Measurements from ENCODE around the gene CHTF18. TPM values are rescaled to one million over a fixed set of nuclear protein-coding genes. Genes with fewer than 3 reads are reported as not detected.

The CHTF18 gene
- total and polyA plus RNA-seq, 2 donors (not counting 3 experiments of a cell fraction or from before 2014, with no cell fraction given) = 33.0 to 69.5 TPM

DNA sequence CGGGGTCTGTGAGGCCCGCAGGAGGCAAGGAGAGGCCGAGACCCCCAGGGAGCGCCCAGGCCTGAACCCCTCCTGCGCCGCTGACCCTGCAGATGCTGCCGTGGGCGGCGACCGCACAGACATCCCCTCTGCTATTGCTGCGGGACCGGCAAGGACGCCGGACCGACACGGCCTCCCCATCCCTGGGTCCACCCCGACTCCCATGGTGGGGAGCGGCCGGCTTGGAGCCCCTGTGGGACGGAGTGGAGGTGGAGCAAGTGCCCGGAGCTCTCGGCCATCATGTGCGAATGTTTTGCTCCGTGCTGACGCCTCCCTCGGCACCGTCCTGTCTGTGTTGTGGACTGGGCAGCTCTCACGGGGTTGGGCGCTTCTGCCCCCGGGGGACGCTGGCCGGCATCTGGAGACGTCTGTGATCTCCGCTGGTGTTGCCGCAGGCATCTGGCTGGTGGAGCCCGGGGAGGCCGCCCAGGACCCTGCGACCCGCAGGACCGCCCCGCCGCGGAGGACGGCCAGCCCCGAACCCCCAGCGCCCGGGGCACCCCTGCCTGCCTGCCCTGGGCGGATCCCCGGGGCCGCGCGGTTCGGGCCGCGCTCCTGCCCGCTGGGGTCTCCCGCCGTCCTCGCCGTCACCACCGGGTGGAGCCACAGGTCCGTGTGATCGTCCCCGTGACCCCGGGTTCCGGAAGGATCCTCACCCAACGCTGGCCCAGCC is 24.9 kb downstream of the CHTF18 start:
- no peaks in the 10 kb centered on the region for H4K20me1 ChIP-seq (replicated peaks; ENCODE audit: control insufficient read depth, extremely low read depth, insufficient read depth, low read length)
- H3K9ac ChIP-seq (replicated peaks; ENCODE audit: extremely low read depth, insufficient read depth, low read length) = no peak overlapping the region
- no TSS peak for BruUV-seq (replicated peaks)
- ChIA-PET POLR2A (no interaction called here), CTCF (interaction anchor here (1.2 kb wide), 1 partner anchor 243 kb away, joined by 6 read pairs; no protein-coding TSS in a partner anchor)
- no peaks in the 10 kb centered on the region for H3K9me1 ChIP-seq (replicated peaks; ENCODE audit: control insufficient read depth, extremely low read depth, insufficient read depth, low read length)
- dilution Hi-C loops (cut with MboI; ENCODE audit: extremely low pct_ligation_motif_present, low sequenced_read_pairs) = no loop called here
- DNase-seq (ENCODE audit: low read depth, low spot score) (no peak), FAIRE-seq (no peak)
- H3K27ac ChIP-seq (ENCODE audit: insufficient read depth, low read depth, low read length) = no peak overlapping the region
- no peak overlapping the region for H3K4me3 ChIP-seq (replicated peaks in 1 of 3; ENCODE audit: insufficient read depth in 1 of 3, low read depth in 1 of 3, low read length in 3 of 3)
- H3K4me2 ChIP-seq (ENCODE audit: insufficient read depth, low read length) = no peak overlapping the region
- no peak overlapping the region for H2AFZ ChIP-seq (ENCODE audit: low read depth, low read length)
- no peaks in the 10 kb centered on the region for H3K79me2 ChIP-seq (ENCODE audit: control insufficient read depth, insufficient read depth, low read length)
- no peak for TF ChIP-seq JUN (IDR thresholded peaks at IDR 0.05; ENCODE audit: borderline replicate concordance, insufficient read depth, insufficient read length, low read depth)
- TF ChIP-seq POLR2A (IDR thresholded peaks at IDR 0.05; ENCODE audit: low read depth, low read length) = no peak
- no peak for TF ChIP-seq GATA2 (IDR thresholded peaks at IDR 0.05; ENCODE audit: insufficient read depth, insufficient read length, low read depth, low read length)
- TF ChIP-seq, protein P1, sequence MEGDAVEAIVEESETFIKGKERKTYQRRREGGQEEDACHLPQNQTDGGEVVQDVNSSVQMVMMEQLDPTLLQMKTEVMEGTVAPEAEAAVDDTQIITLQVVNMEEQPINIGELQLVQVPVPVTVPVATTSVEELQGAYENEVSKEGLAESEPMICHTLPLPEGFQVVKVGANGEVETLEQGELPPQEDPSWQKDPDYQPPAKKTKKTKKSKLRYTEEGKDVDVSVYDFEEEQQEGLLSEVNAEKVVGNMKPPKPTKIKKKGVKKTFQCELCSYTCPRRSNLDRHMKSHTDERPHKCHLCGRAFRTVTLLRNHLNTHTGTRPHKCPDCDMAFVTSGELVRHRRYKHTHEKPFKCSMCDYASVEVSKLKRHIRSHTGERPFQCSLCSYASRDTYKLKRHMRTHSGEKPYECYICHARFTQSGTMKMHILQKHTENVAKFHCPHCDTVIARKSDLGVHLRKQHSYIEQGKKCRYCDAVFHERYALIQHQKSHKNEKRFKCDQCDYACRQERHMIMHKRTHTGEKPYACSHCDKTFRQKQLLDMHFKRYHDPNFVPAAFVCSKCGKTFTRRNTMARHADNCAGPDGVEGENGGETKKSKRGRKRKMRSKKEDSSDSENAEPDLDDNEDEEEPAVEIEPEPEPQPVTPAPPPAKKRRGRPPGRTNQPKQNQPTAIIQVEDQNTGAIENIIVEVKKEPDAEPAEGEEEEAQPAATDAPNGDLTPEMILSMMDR (IDR thresholded peaks at IDR 0.05; ENCODE audit: extremely low read depth in 1 of 2, insufficient read depth in 1 of 2, low read depth in 1 of 2, low read length in 2 of 2) = peak; percentile 49 to 67
- TF ChIP-seq, protein P2, sequence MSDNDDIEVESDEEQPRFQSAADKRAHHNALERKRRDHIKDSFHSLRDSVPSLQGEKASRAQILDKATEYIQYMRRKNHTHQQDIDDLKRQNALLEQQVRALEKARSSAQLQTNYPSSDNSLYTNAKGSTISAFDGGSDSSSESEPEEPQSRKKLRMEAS (IDR thresholded peaks at IDR 0.05; ENCODE audit: insufficient read depth, insufficient read length) = no peak
- no peak for TF ChIP-seq FOS (IDR thresholded peaks at IDR 0.05; ENCODE audit: borderline replicate concordance, insufficient read depth, low read length)
- no peak for TF ChIP-seq MYC (IDR thresholded peaks at IDR 0.05; ENCODE audit: low read depth, low read length)
- peak; percentile 63 for TF ChIP-seq EZH2 (IDR thresholded peaks at IDR 0.05; ENCODE audit: borderline replicate concordance, low read depth, low read length, severe bottlenecking)
- no peaks in the 10 kb centered on the region for H3K36me3 ChIP-seq (ENCODE audit: control insufficient read depth in 2 of 2, extremely low read depth in 1 of 2, insufficient read depth in 2 of 2, low read length in 2 of 2)
- H3K9me3 ChIP-seq (replicated peaks; ENCODE audit: control insufficient read depth, insufficient read depth, low read length) = no peaks in the 10 kb centered on the region
- H3K27me3 ChIP-seq (ENCODE audit: control insufficient read depth in 2 of 2, insufficient read depth in 2 of 2, low read length in 2 of 2) = peaks cover 2 to 20% of the 10 kb centered on the region in 2 experiments
- H3K4me1 ChIP-seq (ENCODE audit: control insufficient read depth, extremely low read depth, insufficient read depth, low read length) = no peaks in the 10 kb centered on the region
- intact Hi-C loops (cut with micrococcal nuclease) = loop anchor here (1.0 to 2.0 kb wide), 2 partner anchors 242 to 289 kb away; no protein-coding TSS in a partner anchor

All from endothelial cell of umbilical vein (primary cell).